ENCODE results near the gene PCDHA11. TPM values are rescaled to one million over a fixed set of nuclear protein-coding genes. Genes with fewer than 3 reads are reported as not detected.

Gene PCDHA11
- total RNA-seq, 1 donor from 2014 or later, result 38.8 TPM

Other genes starting within 250 kb of the PCDHA11 start
- 15.4 TPM for gene CD14, start 235.8 kb upstream of the PCDHA11 start, total RNA-seq
- gene TMCO6, start 229.5 kb upstream of the PCDHA11 start, total RNA-seq, result 7.5 TPM
- gene NDUFA2, start 221.3 kb upstream of the PCDHA11 start, total RNA-seq, result 27.8 TPM
- 55.7 TPM for gene IK, start 221.1 kb upstream of the PCDHA11 start, total RNA-seq
- 14.2 TPM for gene WDR55, start 204.1 kb upstream of the PCDHA11 start, total RNA-seq
- gene DND1, start 195.4 kb upstream of the PCDHA11 start, total RNA-seq, result 0.31 TPM
- 70.7 TPM for gene HARS1, start 177.6 kb upstream of the PCDHA11 start, total RNA-seq
- gene HARS2, start 177.5 kb upstream of the PCDHA11 start, total RNA-seq, result 31.0 TPM
- 47.1 TPM for gene ZMAT2, start 168.5 kb upstream of the PCDHA11 start, total RNA-seq
- 6.6 TPM for gene PCDHA1, start 82.8 kb upstream of the PCDHA11 start, total RNA-seq
- 11.5 TPM for gene PCDHA2, start 74.1 kb upstream of the PCDHA11 start, total RNA-seq
- gene PCDHA3, start 67.9 kb upstream of the PCDHA11 start, total RNA-seq, result 21.2 TPM
- 18.6 TPM for gene PCDHA4, start 61.9 kb upstream of the PCDHA11 start, total RNA-seq
- 13.1 TPM for gene PCDHA5, start 47.3 kb upstream of the PCDHA11 start, total RNA-seq
- 24.8 TPM for gene PCDHA6, start 41.0 kb upstream of the PCDHA11 start, total RNA-seq
- gene PCDHA7, start 34.7 kb upstream of the PCDHA11 start, total RNA-seq, result 18.1 TPM
- gene PCDHA8, start 27.8 kb upstream of the PCDHA11 start, total RNA-seq, result 11.1 TPM
- gene PCDHA9, start 20.6 kb upstream of the PCDHA11 start, total RNA-seq, result 18.6 TPM
- 20.3 TPM for gene PCDHA10, start 13.1 kb upstream of the PCDHA11 start, total RNA-seq
- gene PCDHA12, start 6.4 kb downstream of the PCDHA11 start, total RNA-seq, result 19.8 TPM
- 20.9 TPM for gene PCDHA13, start 13.2 kb downstream of the PCDHA11 start, total RNA-seq
- gene PCDHAC1, start 57.3 kb downstream of the PCDHA11 start, total RNA-seq, result 74.1 TPM
- 33.5 TPM for gene PCDHAC2, start 97.5 kb downstream of the PCDHA11 start, total RNA-seq
- gene PCDHB1, start 182.4 kb downstream of the PCDHA11 start, total RNA-seq, result 0.31 TPM
- gene PCDHB2, start 225.7 kb downstream of the PCDHA11 start, total RNA-seq, result 14.2 TPM
- 10.3 TPM for gene PCDHB3, start 231.5 kb downstream of the PCDHA11 start, total RNA-seq

All from occipital lobe (tissue), 1 donor.